ENCODE data around the gene HECTD2. TPM values are rescaled to one million over a fixed set of nuclear protein-coding genes. Genes with fewer than 3 reads are reported as not detected.
A peak's percentile ranks its signal among the peaks of the same experiment; 100 is the strongest.

Gene HECTD2
- total RNA-seq, 1 experiment from 2014 or later, result 9.4 TPM

DNA sequence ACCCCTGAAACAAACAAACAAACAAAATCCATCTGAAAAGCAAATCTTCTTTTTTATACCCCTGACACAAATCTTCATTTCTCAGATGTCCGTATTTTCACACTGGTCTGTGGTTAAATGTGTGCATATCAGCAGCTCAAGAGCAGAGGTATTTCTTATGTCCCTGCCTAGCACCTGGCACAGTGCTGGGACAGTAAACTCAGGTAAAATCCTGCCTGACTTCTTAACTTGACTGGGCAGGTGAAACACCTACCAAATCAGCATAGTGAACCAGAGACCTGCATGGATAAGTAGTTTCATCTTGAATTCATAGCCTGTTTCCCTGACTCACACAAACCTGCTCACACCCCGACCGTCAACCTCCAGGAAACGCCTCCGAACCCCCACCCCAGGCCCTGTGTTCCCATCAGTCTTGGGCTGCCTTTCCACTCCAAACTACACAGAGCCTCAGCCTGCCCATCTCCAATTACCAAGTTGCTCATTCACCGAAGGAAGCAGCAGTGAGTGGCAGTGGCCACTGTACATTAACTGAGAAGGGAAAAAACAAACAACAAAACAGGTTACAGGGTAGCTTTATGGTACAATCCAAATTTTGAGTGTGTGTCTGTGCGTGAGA lies 109.9 kb downstream of the HECTD2 start:
- no peaks in the 10 kb centered on the region for H3K36me3 Mint-ChIP-seq
- peak; percentile 18 for DNase-seq (ENCODE audit: low spot score)
- peaks cover 8% of the 10 kb centered on the region for H3K4me1 Mint-ChIP-seq
- peak; percentile 80 for ATAC-seq
- ChIA-PET POLR2A (no interaction called here), CTCF (interaction anchor here (0.8 kb wide), 1 partner anchor 32 kb away, joined by 3 read pairs; no protein-coding TSS in a partner anchor)
- H3K9me3 Mint-ChIP-seq, result peaks cover 12% of the 10 kb centered on the region
- no peaks in the 10 kb centered on the region for H3K27me3 Mint-ChIP-seq (ENCODE audit: low read depth)
- TF ChIP-seq KAT7 (CRISPR knock-in tag; IDR thresholded peaks at IDR 0.05; ENCODE audit: borderline replicate concordance), result no peak
- no peak for TF ChIP-seq ZNF317 (CRISPR knock-in tag; IDR thresholded peaks at IDR 0.05; ENCODE audit: borderline replicate concordance, low read depth)
- TF ChIP-seq, protein P1, sequence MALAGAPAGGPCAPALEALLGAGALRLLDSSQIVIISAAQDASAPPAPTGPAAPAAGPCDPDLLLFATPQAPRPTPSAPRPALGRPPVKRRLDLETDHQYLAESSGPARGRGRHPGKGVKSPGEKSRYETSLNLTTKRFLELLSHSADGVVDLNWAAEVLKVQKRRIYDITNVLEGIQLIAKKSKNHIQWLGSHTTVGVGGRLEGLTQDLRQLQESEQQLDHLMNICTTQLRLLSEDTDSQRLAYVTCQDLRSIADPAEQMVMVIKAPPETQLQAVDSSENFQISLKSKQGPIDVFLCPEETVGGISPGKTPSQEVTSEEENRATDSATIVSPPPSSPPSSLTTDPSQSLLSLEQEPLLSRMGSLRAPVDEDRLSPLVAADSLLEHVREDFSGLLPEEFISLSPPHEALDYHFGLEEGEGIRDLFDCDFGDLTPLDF (CRISPR knock-in tag; IDR thresholded peaks at IDR 0.05), result no peak
- TF ChIP-seq TCF7 (CRISPR knock-in tag; IDR thresholded peaks at IDR 0.05; ENCODE audit: low read depth), result no peak
- TF ChIP-seq TEAD4 (CRISPR knock-in tag; IDR thresholded peaks at IDR 0.05), result no peak
- TF ChIP-seq ZNF423 (CRISPR knock-in tag; IDR thresholded peaks at IDR 0.05), result no peak
- TF ChIP-seq, protein P2, sequence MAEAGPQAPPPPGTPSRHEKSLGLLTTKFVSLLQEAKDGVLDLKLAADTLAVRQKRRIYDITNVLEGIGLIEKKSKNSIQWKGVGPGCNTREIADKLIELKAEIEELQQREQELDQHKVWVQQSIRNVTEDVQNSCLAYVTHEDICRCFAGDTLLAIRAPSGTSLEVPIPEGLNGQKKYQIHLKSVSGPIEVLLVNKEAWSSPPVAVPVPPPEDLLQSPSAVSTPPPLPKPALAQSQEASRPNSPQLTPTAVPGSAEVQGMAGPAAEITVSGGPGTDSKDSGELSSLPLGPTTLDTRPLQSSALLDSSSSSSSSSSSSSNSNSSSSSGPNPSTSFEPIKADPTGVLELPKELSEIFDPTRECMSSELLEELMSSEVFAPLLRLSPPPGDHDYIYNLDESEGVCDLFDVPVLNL (CRISPR knock-in tag; IDR thresholded peaks at IDR 0.05; ENCODE audit: borderline replicate concordance, low read depth), result no peak
- TF ChIP-seq NFYB (CRISPR knock-in tag; conservative IDR thresholded peaks at IDR 0.05; ENCODE audit: low read depth), result no peak
- no peak overlapping the region for H3K4me3 Mint-ChIP-seq
- peak overlapping the region; percentile 11 for H3K27ac Mint-ChIP-seq

DNA sequence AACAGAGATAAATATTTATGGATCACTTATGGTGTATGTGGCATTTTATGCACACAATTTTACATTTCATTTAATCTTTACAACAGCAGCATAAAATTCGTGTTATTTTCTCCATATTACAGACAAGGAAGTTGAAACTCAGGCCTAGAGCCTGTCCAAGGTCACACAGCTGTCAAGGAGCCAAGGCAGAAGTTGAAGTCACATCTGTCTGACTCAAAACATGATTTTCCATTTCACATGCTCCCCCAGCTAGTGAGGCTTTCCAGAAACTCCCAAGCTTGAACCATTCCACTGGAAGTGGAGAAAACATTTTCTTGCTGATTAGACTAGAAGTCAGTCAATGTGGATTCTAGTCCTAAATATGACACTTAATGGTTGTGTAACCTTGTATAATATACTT lies 110.5 kb downstream of the HECTD2 start:
- Mint-ChIP-seq H3K36me3 (no peaks in the 10 kb centered on the region), H3K4me1 (peaks cover 8% of the 10 kb centered on the region), H3K27ac (no peak overlapping the region), H3K9me3 (peaks cover 12% of the 10 kb centered on the region), H3K4me3 (no peak overlapping the region), H3K27me3 (ENCODE audit: low read depth) (no peaks in the 10 kb centered on the region)
- ChIA-PET CTCF (no interaction called here), POLR2A (no interaction called here)
- TF ChIP-seq, protein P3, sequence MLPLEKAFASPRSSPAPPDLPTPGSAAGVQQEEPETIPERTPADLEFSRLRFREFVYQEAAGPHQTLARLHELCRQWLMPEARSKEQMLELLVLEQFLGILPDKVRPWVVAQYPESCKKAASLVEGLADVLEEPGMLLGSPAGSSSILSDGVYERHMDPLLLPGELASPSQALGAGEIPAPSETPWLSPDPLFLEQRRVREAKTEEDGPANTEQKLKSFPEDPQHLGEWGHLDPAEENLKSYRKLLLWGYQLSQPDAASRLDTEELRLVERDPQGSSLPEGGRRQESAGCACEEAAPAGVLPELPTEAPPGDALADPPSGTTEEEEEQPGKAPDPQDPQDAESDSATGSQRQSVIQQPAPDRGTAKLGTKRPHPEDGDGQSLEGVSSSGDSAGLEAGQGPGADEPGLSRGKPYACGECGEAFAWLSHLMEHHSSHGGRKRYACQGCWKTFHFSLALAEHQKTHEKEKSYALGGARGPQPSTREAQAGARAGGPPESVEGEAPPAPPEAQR (CRISPR knock-in tag; IDR thresholded peaks at IDR 0.05), result no peak
- TF ChIP-seq, protein P4, sequence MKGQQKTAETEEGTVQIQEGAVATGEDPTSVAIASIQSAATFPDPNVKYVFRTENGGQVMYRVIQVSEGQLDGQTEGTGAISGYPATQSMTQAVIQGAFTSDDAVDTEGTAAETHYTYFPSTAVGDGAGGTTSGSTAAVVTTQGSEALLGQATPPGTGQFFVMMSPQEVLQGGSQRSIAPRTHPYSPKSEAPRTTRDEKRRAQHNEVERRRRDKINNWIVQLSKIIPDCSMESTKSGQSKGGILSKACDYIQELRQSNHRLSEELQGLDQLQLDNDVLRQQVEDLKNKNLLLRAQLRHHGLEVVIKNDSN (CRISPR knock-in tag; IDR thresholded peaks at IDR 0.05), result no peak
- TF ChIP-seq EMX1 (CRISPR knock-in tag; IDR thresholded peaks at IDR 0.05), result no peak
- TF ChIP-seq, protein P5, sequence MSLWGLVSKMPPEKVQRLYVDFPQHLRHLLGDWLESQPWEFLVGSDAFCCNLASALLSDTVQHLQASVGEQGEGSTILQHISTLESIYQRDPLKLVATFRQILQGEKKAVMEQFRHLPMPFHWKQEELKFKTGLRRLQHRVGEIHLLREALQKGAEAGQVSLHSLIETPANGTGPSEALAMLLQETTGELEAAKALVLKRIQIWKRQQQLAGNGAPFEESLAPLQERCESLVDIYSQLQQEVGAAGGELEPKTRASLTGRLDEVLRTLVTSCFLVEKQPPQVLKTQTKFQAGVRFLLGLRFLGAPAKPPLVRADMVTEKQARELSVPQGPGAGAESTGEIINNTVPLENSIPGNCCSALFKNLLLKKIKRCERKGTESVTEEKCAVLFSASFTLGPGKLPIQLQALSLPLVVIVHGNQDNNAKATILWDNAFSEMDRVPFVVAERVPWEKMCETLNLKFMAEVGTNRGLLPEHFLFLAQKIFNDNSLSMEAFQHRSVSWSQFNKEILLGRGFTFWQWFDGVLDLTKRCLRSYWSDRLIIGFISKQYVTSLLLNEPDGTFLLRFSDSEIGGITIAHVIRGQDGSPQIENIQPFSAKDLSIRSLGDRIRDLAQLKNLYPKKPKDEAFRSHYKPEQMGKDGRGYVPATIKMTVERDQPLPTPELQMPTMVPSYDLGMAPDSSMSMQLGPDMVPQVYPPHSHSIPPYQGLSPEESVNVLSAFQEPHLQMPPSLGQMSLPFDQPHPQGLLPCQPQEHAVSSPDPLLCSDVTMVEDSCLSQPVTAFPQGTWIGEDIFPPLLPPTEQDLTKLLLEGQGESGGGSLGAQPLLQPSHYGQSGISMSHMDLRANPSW (CRISPR knock-in tag; conservative IDR thresholded peaks at IDR 0.05; ENCODE audit: low read depth), result no peak
- no peak for ATAC-seq
- no peak for DNase-seq (ENCODE audit: low spot score)

DNA sequence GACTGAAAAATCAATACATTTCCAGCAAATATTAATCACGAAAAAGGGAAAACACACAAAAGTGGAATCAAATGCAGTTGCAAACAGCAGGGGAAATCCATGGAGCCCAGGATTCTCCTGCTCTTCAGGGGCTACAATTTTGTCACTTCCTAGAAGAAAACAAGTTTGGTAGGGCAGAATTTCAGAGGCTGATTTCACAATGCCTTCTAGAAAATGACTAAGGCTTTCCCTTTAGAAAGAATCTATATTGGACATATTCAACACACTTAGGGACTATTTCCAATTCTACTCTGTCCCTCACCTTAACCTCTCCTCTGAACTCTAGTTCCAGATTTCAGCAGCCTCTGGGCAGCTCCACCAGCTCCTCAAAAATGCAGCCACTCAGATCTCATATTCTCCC lies 111.3 kb downstream of the HECTD2 start:
- Mint-ChIP-seq H3K4me3 (no peak overlapping the region), H3K27ac (no peak overlapping the region), H3K9me3 (peaks cover 12% of the 10 kb centered on the region), H3K36me3 (no peaks in the 10 kb centered on the region), H3K27me3 (ENCODE audit: low read depth) (no peaks in the 10 kb centered on the region), H3K4me1 (peaks cover 8% of the 10 kb centered on the region)
- POLR2A ChIA-PET, result no interaction called here
- DNase-seq (ENCODE audit: low spot score) (no peak), ATAC-seq (no peak)
- CTCF ChIA-PET, result no interaction called here
- TF ChIP-seq MYBL2 (CRISPR knock-in tag; IDR thresholded peaks at IDR 0.05) (no peak), GRHL2 (CRISPR knock-in tag; IDR thresholded peaks at IDR 0.05; ENCODE audit: insufficient replicate concordance, severe bottlenecking) (no peak), ZNF423 (CRISPR knock-in tag; IDR thresholded peaks at IDR 0.05) (no peak), KAT7 (CRISPR knock-in tag; IDR thresholded peaks at IDR 0.05; ENCODE audit: borderline replicate concordance) (no peak)
- TF ChIP-seq, protein P6, sequence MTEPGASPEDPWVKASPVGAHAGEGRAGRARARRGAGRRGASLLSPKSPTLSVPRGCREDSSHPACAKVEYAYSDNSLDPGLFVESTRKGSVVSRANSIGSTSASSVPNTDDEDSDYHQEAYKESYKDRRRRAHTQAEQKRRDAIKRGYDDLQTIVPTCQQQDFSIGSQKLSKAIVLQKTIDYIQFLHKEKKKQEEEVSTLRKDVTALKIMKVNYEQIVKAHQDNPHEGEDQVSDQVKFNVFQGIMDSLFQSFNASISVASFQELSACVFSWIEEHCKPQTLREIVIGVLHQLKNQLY (CRISPR knock-in tag; IDR thresholded peaks at IDR 0.05), result no peak
- TF ChIP-seq, protein P3 (CRISPR knock-in tag; IDR thresholded peaks at IDR 0.05), result no peak
- TF ChIP-seq, protein P7, sequence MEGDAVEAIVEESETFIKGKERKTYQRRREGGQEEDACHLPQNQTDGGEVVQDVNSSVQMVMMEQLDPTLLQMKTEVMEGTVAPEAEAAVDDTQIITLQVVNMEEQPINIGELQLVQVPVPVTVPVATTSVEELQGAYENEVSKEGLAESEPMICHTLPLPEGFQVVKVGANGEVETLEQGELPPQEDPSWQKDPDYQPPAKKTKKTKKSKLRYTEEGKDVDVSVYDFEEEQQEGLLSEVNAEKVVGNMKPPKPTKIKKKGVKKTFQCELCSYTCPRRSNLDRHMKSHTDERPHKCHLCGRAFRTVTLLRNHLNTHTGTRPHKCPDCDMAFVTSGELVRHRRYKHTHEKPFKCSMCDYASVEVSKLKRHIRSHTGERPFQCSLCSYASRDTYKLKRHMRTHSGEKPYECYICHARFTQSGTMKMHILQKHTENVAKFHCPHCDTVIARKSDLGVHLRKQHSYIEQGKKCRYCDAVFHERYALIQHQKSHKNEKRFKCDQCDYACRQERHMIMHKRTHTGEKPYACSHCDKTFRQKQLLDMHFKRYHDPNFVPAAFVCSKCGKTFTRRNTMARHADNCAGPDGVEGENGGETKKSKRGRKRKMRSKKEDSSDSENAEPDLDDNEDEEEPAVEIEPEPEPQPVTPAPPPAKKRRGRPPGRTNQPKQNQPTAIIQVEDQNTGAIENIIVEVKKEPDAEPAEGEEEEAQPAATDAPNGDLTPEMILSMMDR (IDR thresholded peaks at IDR 0.05), result no peak
- TF ChIP-seq, protein P8, sequence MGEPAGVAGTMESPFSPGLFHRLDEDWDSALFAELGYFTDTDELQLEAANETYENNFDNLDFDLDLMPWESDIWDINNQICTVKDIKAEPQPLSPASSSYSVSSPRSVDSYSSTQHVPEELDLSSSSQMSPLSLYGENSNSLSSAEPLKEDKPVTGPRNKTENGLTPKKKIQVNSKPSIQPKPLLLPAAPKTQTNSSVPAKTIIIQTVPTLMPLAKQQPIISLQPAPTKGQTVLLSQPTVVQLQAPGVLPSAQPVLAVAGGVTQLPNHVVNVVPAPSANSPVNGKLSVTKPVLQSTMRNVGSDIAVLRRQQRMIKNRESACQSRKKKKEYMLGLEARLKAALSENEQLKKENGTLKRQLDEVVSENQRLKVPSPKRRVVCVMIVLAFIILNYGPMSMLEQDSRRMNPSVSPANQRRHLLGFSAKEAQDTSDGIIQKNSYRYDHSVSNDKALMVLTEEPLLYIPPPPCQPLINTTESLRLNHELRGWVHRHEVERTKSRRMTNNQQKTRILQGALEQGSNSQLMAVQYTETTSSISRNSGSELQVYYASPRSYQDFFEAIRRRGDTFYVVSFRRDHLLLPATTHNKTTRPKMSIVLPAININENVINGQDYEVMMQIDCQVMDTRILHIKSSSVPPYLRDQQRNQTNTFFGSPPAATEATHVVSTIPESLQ (CRISPR knock-in tag; IDR thresholded peaks at IDR 0.05), result no peak
